ENCODE measurements around the gene CBR4.
"Not testable (repeated sequence)": the region's sequence is repeated elsewhere in the genome, so short reads cannot be mapped to it uniquely, and the experiment has no call there.

CBR4 gene

GRCh38 chr4:169045862-169046584 lies 36.0 kb upstream of the CBR4 start:
- Histone ChIP-seq H3K27ac (ENCODE audit: low read length) (no peak overlapping the region), H3K9ac (ENCODE audit: low read depth, low read length) (0 out of 2 replicates have a peak overlapping the region, but pooled peaks have one; percentile 26), H3K27me3 (ENCODE audit: insufficient read depth, low read length) (no peaks in the 10 kb centered on the region), H3K4me1 (ENCODE audit: insufficient read depth, low read length) (peaks cover 6% of the 10 kb centered on the region; the same call in 1 of the 2 replicates), H3K36me3 (ENCODE audit: insufficient read depth, low read depth, low read length) (no peaks in the 10 kb centered on the region), H3K4me3 (ENCODE audit: low read length) (no peak overlapping the region), H3K9me3 (ENCODE audit: insufficient read depth, low read depth, low read length) (no peaks in the 10 kb centered on the region)

- Histone ChIP-seq H3K9me3 (ENCODE audit: insufficient read depth, low read depth, low read length) (no peaks in the 10 kb centered on the region), H3K27ac (ENCODE audit: low read length) (no peak overlapping the region), H3K4me3 (ENCODE audit: low read length) (no peak overlapping the region), H3K4me1 (ENCODE audit: insufficient read depth, low read length) (no peaks in the 10 kb centered on the region; the same call in 1 of the 2 replicates), H3K27me3 (ENCODE audit: insufficient read depth, low read length) (no peaks in the 10 kb centered on the region), H3K9ac (ENCODE audit: low read depth, low read length) (no peak overlapping the region), H3K36me3 (ENCODE audit: insufficient read depth, low read depth, low read length) (no peaks in the 10 kb centered on the region)
Measured at GRCh38 chr4:169044714-169045447, 34.8 kb upstream of the CBR4 start.

GRCh38 chr4:169042608-169043007 lies 32.6 kb upstream of the CBR4 start:
- Histone ChIP-seq H3K4me3 (ENCODE audit: low read length) (no peak overlapping the region), H3K4me1 (ENCODE audit: insufficient read depth, low read length) (no peaks in the 10 kb centered on the region), H3K27ac (ENCODE audit: low read length) (no peak overlapping the region), H3K9me3 (ENCODE audit: insufficient read depth, low read depth, low read length) (no peaks in the 10 kb centered on the region), H3K9ac (ENCODE audit: low read depth, low read length) (no peak overlapping the region), H3K27me3 (ENCODE audit: insufficient read depth, low read length) (no peaks in the 10 kb centered on the region), H3K36me3 (ENCODE audit: insufficient read depth, low read depth, low read length) (no peaks in the 10 kb centered on the region)

DNA sequence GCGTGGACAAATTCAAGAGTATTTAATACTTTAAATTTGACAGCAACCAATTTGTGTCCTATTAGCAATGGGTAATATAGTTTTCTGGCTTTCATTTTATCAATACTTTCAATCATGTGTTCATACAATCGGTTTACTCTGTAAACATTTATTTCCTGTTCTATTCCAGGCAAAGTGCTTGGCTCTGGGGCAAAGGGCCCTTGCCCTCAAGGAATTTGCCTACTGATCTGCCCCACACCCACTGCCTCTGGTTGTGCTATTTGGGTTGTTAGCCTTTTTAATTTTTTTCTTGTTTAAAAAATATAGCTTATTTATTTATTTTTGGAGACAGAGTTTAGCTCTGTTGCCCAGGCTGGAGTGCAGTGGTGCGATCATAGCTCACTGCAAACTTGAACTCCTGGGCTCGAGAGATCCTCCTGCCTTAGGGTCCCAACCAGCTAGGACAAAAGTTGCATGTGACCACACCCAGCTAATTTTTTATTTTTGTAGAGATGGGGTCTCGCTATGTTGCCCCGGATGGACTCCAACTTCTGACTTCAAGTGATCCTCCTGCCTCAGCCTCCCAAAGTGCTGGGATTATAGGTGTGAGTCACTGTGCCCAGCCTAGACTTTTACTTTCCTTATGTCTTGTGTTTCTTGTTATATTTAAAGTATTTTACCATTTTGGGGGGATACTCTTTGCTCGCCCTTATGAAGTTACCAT lies 30.7 kb upstream of the CBR4 start:
- Histone ChIP-seq H3K9me3 (ENCODE audit: insufficient read depth, low read depth, low read length) (no peaks in the 10 kb centered on the region), H3K9ac (ENCODE audit: low read depth, low read length) (no peak overlapping the region), H3K27ac (ENCODE audit: low read length) (no peak overlapping the region), H3K4me3 (ENCODE audit: low read length) (no peak overlapping the region), H3K27me3 (ENCODE audit: insufficient read depth, low read length) (no peaks in the 10 kb centered on the region), H3K36me3 (ENCODE audit: insufficient read depth, low read depth, low read length) (no peaks in the 10 kb centered on the region), H3K4me1 (ENCODE audit: insufficient read depth, low read length) (no peaks in the 10 kb centered on the region)

- Histone ChIP-seq H3K27me3 (ENCODE audit: insufficient read depth, low read length) (no peaks in the 10 kb centered on the region), H3K4me3 (ENCODE audit: low read length) (no peak overlapping the region), H3K36me3 (ENCODE audit: insufficient read depth, low read depth, low read length) (no peaks in the 10 kb centered on the region), H3K9ac (ENCODE audit: low read depth, low read length) (no peak overlapping the region), H3K4me1 (ENCODE audit: insufficient read depth, low read length) (no peaks in the 10 kb centered on the region), H3K27ac (ENCODE audit: low read length) (no peak overlapping the region), H3K9me3 (ENCODE audit: insufficient read depth, low read depth, low read length) (no peaks in the 10 kb centered on the region)
Measured at GRCh38 chr4:169039251-169039954, 29.3 kb upstream of the CBR4 start.

- no peak overlapping the region for H3K27ac ChIP-seq (ENCODE audit: low read length)
Measured at GRCh38 chr4:169037506-169037905, 27.5 kb upstream of the CBR4 start.

DNA sequence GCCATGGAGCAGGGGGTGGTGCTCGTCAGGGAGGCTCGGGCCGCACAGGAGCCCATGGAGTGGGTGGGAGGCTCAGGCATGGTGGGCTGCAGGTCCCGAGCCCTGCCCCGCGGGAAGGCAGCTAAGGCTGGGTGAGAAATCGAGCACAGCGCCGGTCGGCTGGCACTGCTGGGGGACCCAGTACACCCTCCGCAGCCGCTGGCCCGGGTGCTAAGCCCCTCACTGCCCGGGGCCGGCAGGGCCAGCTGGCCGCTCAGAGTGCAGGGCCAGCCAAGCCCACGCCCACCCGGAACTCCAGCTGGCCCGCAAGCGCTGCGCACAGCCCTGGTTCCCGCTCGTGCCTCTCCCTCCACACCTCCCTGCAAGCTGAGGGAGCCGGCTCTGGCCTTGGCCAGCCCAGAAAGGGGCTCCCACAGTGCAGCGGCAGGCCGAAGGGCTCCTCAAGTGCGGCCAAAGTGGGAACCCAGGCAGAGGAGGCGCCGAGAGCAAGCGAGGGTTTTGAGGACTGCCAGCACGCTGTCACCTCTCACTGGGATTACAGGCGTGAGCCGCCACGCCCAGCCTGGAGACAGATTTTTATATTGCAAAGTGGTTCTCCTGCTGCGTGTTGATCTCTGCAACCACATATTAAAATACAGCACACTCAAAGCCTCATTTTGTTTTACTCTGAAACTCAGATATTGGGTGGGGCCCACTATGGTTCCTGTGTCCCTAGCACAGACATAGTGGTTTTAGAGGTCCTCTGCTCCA lies 26.0 kb upstream of the CBR4 start:
- not testable (repeated sequence) for H3K27ac ChIP-seq (ENCODE audit: low read length); H3K36me3 ChIP-seq (ENCODE audit: insufficient read depth, low read depth, low read length); H3K4me1 ChIP-seq (ENCODE audit: insufficient read depth, low read length); H3K27me3 ChIP-seq (ENCODE audit: insufficient read depth, low read length); H3K9ac ChIP-seq (ENCODE audit: low read depth, low read length); H3K4me3 ChIP-seq (ENCODE audit: low read length); H3K9me3 ChIP-seq (ENCODE audit: insufficient read depth, low read depth, low read length)

More at GRCh38 chr4:169037506-169037905, 27.5 kb upstream of the CBR4 start:
- no peaks in the 10 kb centered on the region for H3K27me3 ChIP-seq (ENCODE audit: insufficient read depth, low read length)
- H3K9ac ChIP-seq (ENCODE audit: low read depth, low read length): no peak overlapping the region
- no peak overlapping the region for H3K4me3 ChIP-seq (ENCODE audit: low read length)
- H3K9me3 ChIP-seq (ENCODE audit: insufficient read depth, low read depth, low read length): no peaks in the 10 kb centered on the region
- no peaks in the 10 kb centered on the region for H3K36me3 ChIP-seq (ENCODE audit: insufficient read depth, low read depth, low read length)
- no peaks in the 10 kb centered on the region for H3K4me1 ChIP-seq (ENCODE audit: insufficient read depth, low read length)

DNA sequence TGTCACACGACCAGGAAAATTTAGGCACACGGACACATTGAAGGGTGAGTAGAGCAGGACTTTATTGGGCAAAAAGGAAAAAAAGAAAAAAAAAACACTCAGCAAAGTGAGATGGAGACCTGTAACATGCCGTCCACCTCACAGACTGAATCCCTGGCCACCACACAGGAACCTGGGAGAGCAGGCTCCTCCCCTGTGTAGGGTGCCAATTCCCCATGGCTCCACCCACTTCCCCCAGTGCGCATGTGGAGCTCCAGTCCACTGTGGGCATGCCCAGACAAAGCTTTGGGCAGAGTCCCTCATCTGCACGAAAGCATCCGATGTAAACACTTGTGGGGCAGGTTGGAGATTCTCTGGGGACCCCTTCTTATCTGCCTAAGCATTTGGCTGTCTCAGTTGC lies 23.6 kb upstream of the CBR4 start:
- Histone ChIP-seq H3K4me3 (ENCODE audit: low read length) (no peak overlapping the region), H3K9ac (ENCODE audit: low read depth, low read length) (no peak overlapping the region), H3K9me3 (ENCODE audit: insufficient read depth, low read depth, low read length) (no peaks in the 10 kb centered on the region), H3K27ac (ENCODE audit: low read length) (no peak overlapping the region), H3K27me3 (ENCODE audit: insufficient read depth, low read length) (no peaks in the 10 kb centered on the region), H3K4me1 (ENCODE audit: insufficient read depth, low read length) (peaks cover 5% of the 10 kb centered on the region; the same call in 1 of the 2 replicates), H3K36me3 (ENCODE audit: insufficient read depth, low read depth, low read length) (no peaks in the 10 kb centered on the region)

DNA sequence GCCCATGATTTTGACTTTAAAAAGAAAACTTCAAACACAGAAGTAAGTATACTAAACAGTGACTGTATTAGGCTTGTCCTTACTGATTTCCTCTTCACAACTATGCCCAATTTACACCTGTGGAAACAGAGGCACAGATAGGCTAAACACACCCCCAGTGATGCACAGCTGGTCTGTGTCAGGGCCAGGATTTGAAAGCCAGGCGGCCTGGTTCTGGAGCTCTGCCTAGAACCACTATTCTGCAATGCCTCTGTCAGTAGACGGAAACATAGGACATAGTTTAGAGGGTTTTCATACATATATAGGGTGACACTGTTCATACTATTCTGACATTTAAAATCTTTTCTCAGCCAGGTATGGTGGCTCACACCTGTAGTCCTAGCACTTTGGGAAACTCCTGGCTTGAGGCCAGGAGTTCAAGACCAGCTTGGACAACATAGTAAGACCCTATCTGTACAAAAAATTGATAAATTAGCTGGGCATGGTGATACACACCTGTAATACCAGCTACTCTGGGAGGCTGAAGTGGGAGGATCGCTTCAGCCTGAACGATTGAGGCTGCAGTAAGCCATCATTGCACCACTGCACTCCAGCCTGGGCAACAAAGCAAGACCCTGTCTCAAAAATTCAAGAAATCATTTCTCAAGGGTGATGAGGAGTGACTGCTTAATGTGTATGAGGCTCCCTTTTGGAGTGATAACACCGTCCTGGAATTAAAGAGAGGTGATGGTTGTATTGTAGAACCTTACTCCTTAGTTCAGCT lies 23.0 kb upstream of the CBR4 start:
- no peak overlapping the region for H3K9ac ChIP-seq (ENCODE audit: low read depth, low read length)
- H3K4me1 ChIP-seq (ENCODE audit: insufficient read depth, low read length): peaks cover 5% of the 10 kb centered on the region; the same call in 1 of the 2 replicates

GRCh38 chr4:169032194-169032593 lies 22.1 kb upstream of the CBR4 start:
- Histone ChIP-seq H3K9me3 (ENCODE audit: insufficient read depth, low read depth, low read length) (no peaks in the 10 kb centered on the region; the same call in 1 of the 2 replicates), H3K36me3 (ENCODE audit: insufficient read depth, low read depth, low read length) (no peaks in the 10 kb centered on the region), H3K4me3 (ENCODE audit: low read length) (no peak overlapping the region), H3K9ac (ENCODE audit: low read depth, low read length) (no peak overlapping the region), H3K27me3 (ENCODE audit: insufficient read depth, low read length) (no peaks in the 10 kb centered on the region), H3K4me1 (ENCODE audit: insufficient read depth, low read length) (peaks cover 5% of the 10 kb centered on the region; the same call in 1 of the 2 replicates), H3K27ac (ENCODE audit: low read length) (no peak overlapping the region)

More for the DNA sequence above, 23.0 kb upstream of the CBR4 start:
- Histone ChIP-seq H3K27ac (ENCODE audit: low read length) (no peak overlapping the region), H3K27me3 (ENCODE audit: insufficient read depth, low read length) (no peaks in the 10 kb centered on the region), H3K9me3 (ENCODE audit: insufficient read depth, low read depth, low read length) (no peaks in the 10 kb centered on the region), H3K4me3 (ENCODE audit: low read length) (no peak overlapping the region), H3K36me3 (ENCODE audit: insufficient read depth, low read depth, low read length) (no peaks in the 10 kb centered on the region)
